EL (cell line): Measurements from ENCODE around the gene CFAP69.
"Not testable (repeated sequence)": the region's sequence is repeated elsewhere in the genome, so short reads cannot be mapped to it uniquely, and the experiment has no call there.

ENCODE experiments used
- DNase-seq: peaks from one replicate; pipeline ENCODE4 v3.0.0-alpha.2; 2016

Gene CFAP69

GRCh38 chr7:90347759-90348158, 102.8 kb downstream of the CFAP69 start:
- no peak for DNase-seq

GRCh38 chr7:90349305-90349704, 104.3 kb downstream of the CFAP69 start:
- no peak for DNase-seq

GRCh38 chr7:90350032-90350431, 105.1 kb downstream of the CFAP69 start:
- not testable (repeated sequence) for DNase-seq

- no peak for DNase-seq
Measured at GRCh38 chr7:90351987-90352386, 107.0 kb downstream of the CFAP69 start.
